Left hindlimb (tissue), 1 donor: Measurements from ENCODE around the gene B3GAT3.
A peak's percentile ranks its signal among the peaks of the same experiment; 100 is the strongest.
"Not testable (repeated sequence)": the region's sequence is repeated elsewhere in the genome, so short reads cannot be mapped to it uniquely, and the experiment has no call there.

Experiments used
- DNase-seq: peaks from one replicate; pipeline ENCODE4 v3.0.0-alpha.2; 2018

B3GAT3 gene

GRCh38 chr11:62603776-62604299 lies 17.9 kb downstream of the B3GAT3 start:
- peak; percentile 46 for DNase-seq

- peak; percentile 34 for DNase-seq
Observed at GRCh38 chr11:62603072-62603408, 18.7 kb downstream of the B3GAT3 start.

- DNase-seq = peak; percentile 87
Observed at GRCh38 chr11:62602141-62603071, 19.4 kb downstream of the B3GAT3 start.

DNA sequence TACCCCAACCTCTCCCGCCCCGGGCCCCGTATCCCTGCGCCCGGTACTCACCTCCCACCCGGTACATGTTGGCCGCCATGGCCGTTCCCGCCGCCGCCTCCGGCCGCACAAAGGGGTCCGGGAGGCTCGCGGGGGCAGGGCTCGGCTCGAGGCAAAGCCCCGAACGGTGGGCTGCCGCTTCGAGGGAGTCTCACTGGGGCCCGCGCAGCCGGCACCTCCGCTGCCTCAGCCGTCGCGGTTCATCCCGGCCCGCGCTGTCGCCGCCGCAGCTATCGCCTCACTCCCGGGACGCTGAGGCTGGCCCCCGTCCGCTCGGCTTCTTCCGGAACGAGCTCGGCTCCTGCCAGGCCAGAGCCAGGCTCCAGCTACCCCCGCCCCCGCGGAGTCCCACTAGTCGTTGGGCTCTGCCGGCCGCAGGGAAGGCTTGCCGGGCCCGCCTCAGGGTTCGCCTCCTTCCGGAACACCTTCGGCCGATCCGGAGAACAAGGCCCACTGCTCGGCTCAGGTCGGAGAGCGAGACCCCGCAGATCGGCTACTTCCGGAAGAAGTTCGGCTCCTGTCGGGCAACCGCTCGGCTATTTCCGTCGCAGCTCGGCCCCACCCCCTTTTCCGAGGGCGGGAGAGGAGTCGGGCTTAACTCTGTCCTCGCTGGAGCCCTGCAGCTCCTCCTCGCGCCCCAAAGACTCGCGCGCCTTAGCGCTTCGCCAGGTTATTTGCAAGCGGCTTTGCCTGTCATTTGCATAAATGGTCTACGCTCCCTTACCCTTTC lies 20.2 kb downstream of the B3GAT3 start, which contains the start of gene MTA2:
Gene MTA2, minus strand, starts transcription at position 494 of the 769 bp plus-strand sequence. Its CDS starts 415 bp downstream, at position 79.
- peak; percentile 100 for DNase-seq

GRCh38 chr11:62601122-62601371 lies 20.7 kb downstream of the B3GAT3 start:
- DNase-seq = no peak

GRCh38 chr11:62600367-62601121 lies 21.2 kb downstream of the B3GAT3 start:
- no peak for DNase-seq

DNA sequence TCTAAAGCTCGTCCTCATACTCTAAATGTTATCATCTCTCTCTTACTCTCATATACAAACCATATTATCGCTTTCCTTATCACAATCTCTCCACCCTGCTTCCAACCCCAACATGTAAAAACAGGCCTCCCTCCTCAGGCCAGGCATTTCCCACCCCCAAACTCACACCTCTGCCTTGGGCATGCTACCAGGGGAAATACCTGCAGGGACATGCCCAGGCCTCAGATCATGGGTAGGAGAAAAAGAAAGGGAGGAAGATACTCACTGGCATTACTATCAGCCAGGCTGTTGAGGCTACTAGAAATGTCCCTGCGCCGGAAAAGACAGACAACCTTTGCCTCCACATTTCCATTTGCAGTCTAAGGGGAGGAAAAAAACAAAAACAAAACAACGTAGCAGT lies 21.9 kb downstream of the B3GAT3 start:
- DNase-seq = peak; percentile 21

GRCh38 chr11:62599069-62599696 lies 22.6 kb downstream of the B3GAT3 start:
- DNase-seq = peak; percentile 96

DNA sequence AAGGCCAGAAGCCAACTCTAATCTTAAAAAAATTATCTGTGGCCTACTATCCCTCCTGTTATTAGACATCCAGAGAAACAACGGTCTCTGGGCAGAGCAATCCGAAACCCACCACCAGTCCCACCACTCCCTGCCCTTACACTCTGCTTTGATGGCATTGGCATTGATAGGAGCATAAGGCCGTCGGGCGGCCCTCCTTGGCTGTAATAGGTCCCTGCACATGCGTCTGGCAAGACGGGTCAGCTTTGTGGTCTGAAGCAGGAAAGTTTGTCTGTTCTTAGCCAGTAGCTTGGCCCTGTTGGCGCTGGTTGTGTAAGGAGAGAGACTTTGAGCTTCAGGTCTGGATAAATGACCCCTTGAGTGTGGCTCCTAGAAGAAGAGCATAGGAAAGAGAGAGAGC lies 26.7 kb downstream of the B3GAT3 start:
- DNase-seq = no peak

DNA sequence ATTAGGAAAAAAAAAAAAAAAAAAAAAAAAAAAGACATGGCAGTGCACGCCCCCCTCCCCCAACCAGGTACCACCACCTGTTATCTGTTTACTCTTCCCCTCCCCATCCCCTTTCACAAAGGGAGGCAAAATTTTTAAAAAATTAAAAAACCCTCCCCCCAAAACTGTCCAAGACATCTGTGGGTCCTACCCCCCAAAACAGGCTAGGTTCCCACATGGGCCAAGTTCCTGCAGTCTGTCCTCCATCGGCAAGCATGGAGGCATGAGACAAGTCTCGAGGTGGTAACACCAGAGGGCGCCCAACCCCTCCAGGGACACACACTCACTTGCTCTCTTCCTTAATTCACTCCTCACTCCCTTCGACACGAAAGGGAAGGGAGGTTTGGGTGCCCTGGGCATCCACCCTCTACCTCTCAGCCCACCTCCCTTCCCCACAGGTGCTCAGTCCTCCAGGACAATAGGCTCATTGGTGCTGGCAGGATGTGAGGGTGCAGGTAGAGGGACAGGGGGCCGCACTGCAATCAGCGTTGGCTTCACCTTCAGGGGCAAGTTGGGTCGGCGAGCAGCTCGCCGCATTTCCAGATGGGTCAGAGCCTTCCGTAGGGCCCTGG lies 28.2 kb downstream of the B3GAT3 start:
- peak; percentile 74 for DNase-seq

DNA sequence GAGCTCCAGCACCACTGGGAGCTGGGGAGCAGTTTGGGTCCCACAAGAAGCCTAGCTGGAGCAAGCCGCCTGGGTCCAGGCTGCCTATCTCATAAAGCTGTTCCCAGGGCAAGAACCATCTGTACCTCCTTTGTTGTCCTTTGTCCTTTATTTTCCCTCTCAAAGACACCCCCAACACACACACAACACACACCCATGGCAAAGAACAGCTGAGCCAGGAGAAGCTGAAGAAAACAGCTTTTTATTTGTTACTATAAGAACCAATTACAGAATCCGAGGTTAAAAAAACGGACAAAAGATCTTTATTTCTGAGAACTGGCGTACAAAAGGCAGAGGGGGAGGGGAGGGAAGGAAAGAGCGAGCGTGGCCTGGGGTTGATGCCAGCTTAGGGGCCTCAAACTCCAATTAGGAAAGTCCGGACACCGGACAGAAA lies 28.8 kb downstream of the B3GAT3 start:
- DNase-seq = no peak

DNA sequence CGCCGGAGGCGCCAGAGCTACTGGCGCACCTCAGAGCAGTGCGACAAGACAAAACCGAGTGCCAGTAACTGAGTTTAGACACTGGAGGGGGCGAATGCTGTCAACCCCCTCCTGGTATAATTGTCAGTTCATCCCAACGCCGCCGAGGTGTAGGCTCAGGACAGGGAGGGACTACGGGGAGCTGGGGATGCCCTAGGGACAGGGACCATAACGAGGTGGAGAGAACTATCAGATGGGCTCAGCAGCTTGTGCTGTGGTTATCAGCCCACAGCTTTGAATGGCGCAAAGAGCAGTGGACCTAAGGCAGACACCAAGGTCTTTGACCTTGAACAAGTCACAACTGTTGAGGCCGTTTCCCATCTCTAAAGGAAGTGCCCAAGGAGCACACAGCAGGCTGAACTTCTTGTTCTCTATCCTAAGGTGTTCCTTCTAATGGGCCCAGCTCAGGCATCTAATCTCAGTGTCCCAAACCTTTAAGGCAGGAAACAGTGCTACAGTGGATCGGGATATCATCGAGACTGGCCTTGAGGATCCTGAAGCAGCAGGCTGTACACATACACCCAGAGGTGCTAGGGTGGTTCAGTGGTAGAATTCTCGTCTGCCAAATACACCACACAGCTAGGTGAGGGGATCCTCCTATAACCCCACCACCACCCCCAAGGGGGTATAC lies 29.5 kb downstream of the B3GAT3 start:
- no peak for DNase-seq

DNA sequence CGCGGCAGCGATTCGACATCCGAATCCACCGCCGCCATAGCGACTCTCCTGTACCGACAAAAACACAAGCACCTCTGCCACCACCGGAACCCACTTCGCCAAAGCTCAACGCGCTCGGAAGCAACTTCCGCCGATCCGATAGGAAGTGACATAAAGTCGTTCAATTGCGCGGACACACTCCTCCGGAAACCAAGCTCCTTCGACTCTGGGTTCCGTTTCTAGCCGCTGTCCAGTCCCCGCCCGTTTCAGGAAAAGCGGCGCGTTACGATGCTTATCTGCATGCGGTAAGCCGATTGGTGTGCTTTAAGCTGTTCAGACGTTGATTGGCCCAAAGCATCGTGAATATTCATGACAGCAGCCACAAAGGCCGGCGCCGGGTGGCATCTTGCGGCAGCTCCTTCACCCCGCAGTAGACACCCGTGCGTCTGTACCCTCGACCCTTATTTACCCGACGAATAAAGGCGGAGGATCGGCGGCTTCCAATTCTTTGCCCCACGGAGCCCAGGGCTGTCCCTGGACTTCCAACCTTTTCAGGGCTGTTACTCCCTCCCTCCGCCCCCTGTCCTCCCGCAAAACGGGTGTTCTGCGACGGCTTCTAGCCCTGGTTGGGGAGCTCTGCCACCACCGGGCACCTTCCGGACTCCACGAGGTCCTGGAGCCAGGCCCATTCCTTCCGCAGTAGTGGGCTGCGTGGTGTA lies 30.2 kb downstream of the B3GAT3 start, which contains the start of gene TUT1:
Gene TUT1, minus strand, starts transcription at position 76 of the 698 bp plus-strand sequence. Its CDS starts 38 bp downstream, at position 38.
- DNase-seq = peak; percentile 97

- no peak for DNase-seq
Observed at GRCh38 chr11:62588966-62589637, 32.7 kb downstream of the B3GAT3 start.

GRCh38 chr11:62585356-62585755 lies 36.4 kb downstream of the B3GAT3 start:
- not testable (repeated sequence) for DNase-seq

DNA sequence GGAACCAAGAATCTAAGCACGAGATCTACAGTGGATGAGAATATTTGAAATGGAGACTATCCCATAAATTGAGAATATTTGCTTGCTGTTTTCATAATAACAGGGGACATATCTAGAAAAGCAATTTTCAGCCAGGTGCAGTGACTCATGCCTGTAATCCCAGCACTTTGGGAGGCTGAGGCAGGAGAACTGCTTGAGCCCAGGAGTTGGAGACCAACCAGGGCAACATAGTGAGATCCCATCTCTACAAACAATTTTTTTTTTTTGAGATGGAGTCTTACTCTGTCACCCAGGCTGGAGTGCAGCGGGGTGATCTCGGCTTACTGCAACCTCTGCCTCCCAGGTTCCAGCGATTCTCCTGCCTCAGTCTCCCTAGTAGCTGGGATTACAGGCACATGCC lies 40.1 kb downstream of the B3GAT3 start:
- not testable (repeated sequence) for DNase-seq

DNA sequence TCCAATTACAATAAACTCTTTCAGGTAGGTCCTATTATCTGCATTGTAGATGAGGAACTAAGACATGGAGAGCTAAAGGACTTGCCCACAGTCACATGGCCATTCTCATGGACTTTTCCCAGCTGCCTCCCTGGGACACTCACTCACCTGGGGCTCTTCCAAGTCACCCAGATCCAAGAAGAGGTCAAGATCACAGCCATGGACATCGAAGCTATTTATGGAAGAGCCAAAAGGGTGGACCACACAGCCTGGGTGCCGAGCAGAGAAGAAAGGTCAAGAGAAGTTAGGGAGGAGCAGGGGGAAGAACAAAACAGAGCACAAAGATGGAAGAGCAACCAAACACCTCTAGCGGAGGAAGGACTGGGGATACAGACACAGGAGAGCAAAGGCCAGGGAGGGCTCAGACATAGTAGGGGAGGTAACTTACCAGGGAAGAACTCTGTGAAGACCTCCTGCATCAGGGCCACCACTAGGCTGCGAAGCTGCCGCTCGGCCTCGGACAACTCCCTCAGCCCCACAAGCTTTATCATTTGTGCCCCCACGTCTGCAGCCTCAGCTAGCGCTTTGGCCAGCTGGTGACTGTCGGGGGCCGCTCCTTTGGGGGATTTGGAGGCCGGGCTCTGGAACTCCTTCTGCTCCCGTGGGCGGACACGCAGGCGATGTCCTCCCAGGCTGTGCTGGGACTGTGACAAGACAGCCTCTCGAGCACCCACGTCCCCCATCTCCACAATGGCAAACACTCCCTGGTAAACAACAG lies 40.6 kb downstream of the B3GAT3 start:
- DNase-seq = no peak

- DNase-seq = no peak
Observed at GRCh38 chr11:62579252-62579651, 42.5 kb downstream of the B3GAT3 start.

- DNase-seq = no peak
Observed at GRCh38 chr11:62578541-62578940, 43.2 kb downstream of the B3GAT3 start.
